ENCODE results near the gene MAP3K8. TPM values are rescaled to one million over a fixed set of nuclear protein-coding genes. Genes with fewer than 3 reads are reported as not detected.
A peak's percentile ranks its signal among the peaks of the same experiment; 100 is the strongest.

MAP3K8 gene
- total RNA-seq, 6 donors from 2014 or later = 32.5 to 71.2 (median 42.8) TPM

DNA sequence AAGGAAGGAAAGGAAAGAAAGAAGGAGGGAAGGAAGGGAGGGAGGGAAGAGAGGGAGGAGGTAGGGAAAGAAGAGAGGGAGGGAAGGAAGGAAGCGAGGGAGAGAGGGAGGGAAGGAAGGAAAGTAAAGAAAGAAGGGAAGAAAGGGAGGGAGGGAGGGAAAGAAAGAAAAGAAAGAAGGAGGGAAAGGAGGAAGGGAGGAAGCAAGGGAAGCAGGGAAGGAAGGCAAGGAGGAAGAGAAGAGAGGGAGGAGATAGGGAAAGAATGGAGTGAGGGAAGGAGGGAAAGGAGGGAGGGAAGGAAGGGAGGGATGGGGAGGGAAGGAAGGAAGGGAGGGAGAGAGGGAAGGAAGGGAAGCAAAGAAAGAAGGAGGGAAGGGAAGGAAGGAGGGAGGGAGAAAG, 65.8 kb downstream of the MAP3K8 start:
- WGBS, 2 donors = 90 to 100% methylated on average over 1 of the region's 1 CpG
- no peak overlapping the region for H3K4me3 ChIP-seq
- ATAC-seq (ENCODE audit: low FRiP score in 2 of 2) = no peak

DNA sequence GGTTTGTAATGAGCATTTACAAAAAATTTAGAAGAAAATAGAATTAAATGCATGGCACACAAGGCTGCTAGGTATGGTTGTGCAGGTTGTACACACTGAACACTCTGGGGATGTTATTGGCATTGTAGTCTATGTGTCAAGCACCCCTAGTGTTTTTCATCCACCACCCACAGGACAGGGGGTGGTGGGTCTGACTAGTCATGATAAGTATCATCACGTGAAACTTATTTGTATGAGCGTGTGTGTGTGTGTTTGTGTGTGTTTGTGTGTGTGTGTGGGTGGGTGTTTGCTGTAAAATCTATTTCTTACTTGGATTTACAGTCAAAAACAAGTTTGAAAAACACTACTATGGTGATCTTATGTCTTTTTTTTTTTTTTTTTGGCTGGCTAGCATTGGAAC, 66.5 kb downstream of the MAP3K8 start:
- no peak overlapping the region for H3K27ac ChIP-seq
- H3K36me3 ChIP-seq = no peaks in the 10 kb centered on the region
- no peak overlapping the region for H3K4me3 ChIP-seq
- ATAC-seq (ENCODE audit: low FRiP score in 2 of 2) (no peak), DNase-seq (no peak)
- H3K27me3 ChIP-seq = no peaks in the 10 kb centered on the region
- no peaks in the 10 kb centered on the region for H3K9me3 ChIP-seq
- TF ChIP-seq POLR2A (IDR thresholded peaks at IDR 0.05) (no peak), POLR2AphosphoS5 (IDR thresholded peaks at IDR 0.05) (no peak), EP300 (IDR thresholded peaks at IDR 0.05) (no peak)
- TF ChIP-seq, protein P1, sequence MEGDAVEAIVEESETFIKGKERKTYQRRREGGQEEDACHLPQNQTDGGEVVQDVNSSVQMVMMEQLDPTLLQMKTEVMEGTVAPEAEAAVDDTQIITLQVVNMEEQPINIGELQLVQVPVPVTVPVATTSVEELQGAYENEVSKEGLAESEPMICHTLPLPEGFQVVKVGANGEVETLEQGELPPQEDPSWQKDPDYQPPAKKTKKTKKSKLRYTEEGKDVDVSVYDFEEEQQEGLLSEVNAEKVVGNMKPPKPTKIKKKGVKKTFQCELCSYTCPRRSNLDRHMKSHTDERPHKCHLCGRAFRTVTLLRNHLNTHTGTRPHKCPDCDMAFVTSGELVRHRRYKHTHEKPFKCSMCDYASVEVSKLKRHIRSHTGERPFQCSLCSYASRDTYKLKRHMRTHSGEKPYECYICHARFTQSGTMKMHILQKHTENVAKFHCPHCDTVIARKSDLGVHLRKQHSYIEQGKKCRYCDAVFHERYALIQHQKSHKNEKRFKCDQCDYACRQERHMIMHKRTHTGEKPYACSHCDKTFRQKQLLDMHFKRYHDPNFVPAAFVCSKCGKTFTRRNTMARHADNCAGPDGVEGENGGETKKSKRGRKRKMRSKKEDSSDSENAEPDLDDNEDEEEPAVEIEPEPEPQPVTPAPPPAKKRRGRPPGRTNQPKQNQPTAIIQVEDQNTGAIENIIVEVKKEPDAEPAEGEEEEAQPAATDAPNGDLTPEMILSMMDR (IDR thresholded peaks at IDR 0.05) = no peak
- H3K4me1 ChIP-seq = peaks cover 9 to 40% (median 18%) of the 10 kb centered on the region in 4 donors
- 91 to 94% methylated on average over 2 of the region's 2 CpGs for WGBS, 2 donors

More for the DNA sequence above, 65.8 kb downstream of the MAP3K8 start:
- no peak for DNase-seq
- Histone ChIP-seq H3K4me1 (peaks cover 9 to 32% (median 17%) of the 10 kb centered on the region in 4 donors), H3K27ac (no peak overlapping the region), H3K9me3 (no peaks in the 10 kb centered on the region), H3K36me3 (no peaks in the 10 kb centered on the region), H3K27me3 (no peaks in the 10 kb centered on the region)
- TF ChIP-seq EP300 (IDR thresholded peaks at IDR 0.05) (no peak), POLR2AphosphoS5 (IDR thresholded peaks at IDR 0.05) (no peak)
- TF ChIP-seq, protein P1 (IDR thresholded peaks at IDR 0.05) = no peak

DNA sequence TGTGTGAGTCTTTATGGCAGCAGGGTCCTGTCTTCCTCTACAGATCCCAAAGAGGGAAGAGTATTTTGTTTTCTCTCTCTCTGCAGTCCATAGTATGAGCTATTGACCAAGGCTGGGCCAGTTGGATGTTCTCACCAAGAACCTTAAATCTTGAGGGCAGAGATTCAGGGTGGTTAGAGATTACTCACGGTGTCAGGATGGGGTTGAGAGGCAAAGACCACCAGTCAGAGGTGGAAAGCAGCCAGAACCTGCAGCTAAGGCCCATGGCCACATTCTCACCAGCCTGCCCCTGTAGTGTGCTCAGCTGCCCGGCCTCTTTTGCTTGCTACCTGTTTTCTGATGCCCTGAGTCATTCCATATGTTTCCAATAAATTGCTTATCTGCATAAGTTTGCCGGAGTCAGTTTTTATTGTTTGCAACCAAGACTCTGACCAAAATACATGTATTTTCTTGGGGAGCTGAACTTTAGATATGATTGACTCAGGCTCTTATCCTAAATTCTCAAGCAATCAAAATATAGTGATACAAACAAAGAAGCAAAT, 67.0 kb downstream of the MAP3K8 start:
- no peak for ATAC-seq (ENCODE audit: low FRiP score in 2 of 2)
- 70 to 89% methylated on average over 3 of the region's 3 CpGs for WGBS, 2 donors
- H3K9me3 ChIP-seq = no peaks in the 10 kb centered on the region
- no peak for DNase-seq
- TF ChIP-seq POLR2AphosphoS5 (IDR thresholded peaks at IDR 0.05) = no peak
- no peak for TF ChIP-seq POLR2A (IDR thresholded peaks at IDR 0.05)
- TF ChIP-seq, protein P1 (IDR thresholded peaks at IDR 0.05) = no peak
- TF ChIP-seq EP300 (IDR thresholded peaks at IDR 0.05) = no peak
- H3K4me3 ChIP-seq = no peak overlapping the region
- no peaks in the 10 kb centered on the region for H3K36me3 ChIP-seq
- H3K27me3 ChIP-seq = no peaks in the 10 kb centered on the region
- peaks cover 9 to 45% (median 21%) of the 10 kb centered on the region in 4 donors for H3K4me1 ChIP-seq
- H3K27ac ChIP-seq = no peak overlapping the region

DNA sequence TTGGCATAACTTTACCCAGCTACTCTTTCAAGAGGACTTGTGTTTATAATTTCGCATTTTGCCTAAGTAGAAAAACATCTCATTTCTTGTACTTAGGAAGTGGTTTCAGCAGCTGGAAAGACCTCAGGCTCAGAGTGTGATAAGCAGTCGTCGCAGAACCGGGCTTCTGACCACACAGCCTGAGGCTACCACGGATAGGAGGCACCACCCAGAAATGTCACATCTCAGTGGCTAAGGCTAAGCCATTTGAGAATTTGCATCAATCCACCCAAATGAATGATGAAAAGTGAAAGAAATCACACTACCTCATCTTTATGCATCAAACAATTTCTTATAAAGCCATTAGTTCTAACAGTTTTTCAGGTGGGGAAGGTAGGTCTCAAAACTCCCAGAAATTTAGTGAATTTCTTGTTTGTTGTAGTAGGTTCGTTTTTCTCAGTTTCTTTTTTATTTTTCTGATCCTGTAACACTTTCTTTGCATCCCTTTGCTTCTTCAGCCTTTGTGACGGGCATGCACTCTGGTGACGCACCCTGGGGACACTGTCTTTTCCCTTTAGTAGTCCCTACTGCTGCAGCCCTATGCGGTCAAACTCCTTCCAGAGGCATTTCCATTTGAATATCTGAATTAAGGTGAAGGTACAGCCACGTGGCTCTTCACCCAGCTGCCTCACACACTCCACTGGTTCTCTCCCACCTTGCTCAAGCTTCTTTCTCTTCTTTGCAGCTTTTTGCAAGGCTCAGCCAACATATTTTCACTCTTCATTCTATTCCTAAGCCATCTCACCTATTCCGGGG, 68.5 kb downstream of the MAP3K8 start:
- ATAC-seq (ENCODE audit: low FRiP score in 2 of 2) (peak in 1 of 2 donors; percentile 61), DNase-seq (peak in 1 of 2 donors; percentile 62)
- no peaks in the 10 kb centered on the region for H3K9me3 ChIP-seq

More for the DNA sequence above, 68.5 kb downstream of the MAP3K8 start:
- TF ChIP-seq EP300 (IDR thresholded peaks at IDR 0.05) (no peak), POLR2AphosphoS5 (IDR thresholded peaks at IDR 0.05) (no peak), POLR2A (IDR thresholded peaks at IDR 0.05) (no peak)
- TF ChIP-seq, protein P1 (IDR thresholded peaks at IDR 0.05) = no peak
- no peak overlapping the region for H3K27ac ChIP-seq
- H3K36me3 ChIP-seq = no peaks in the 10 kb centered on the region
- peaks cover 4 to 38% (median 17%) of the 10 kb centered on the region in 4 donors for H3K4me1 ChIP-seq
- H3K27me3 ChIP-seq = no peaks in the 10 kb centered on the region
- 52 to 60% methylated on average over 11 of the region's 11 CpGs for WGBS, 2 donors
- no peak overlapping the region for H3K4me3 ChIP-seq

Data from upper lobe of left lung (tissue), 6 donors.